SW 1271 (cell line): Measurements from ENCODE around the gene AKNA.
A peak's percentile ranks its signal among the peaks of the same experiment; 100 is the strongest.

ENCODE experiments used
- DNase-seq, 2 experiments: peaks; one replicate each; lab custom pipeline; 2025; lab: John Stamatoyannopoulos, UW

AKNA gene

DNA sequence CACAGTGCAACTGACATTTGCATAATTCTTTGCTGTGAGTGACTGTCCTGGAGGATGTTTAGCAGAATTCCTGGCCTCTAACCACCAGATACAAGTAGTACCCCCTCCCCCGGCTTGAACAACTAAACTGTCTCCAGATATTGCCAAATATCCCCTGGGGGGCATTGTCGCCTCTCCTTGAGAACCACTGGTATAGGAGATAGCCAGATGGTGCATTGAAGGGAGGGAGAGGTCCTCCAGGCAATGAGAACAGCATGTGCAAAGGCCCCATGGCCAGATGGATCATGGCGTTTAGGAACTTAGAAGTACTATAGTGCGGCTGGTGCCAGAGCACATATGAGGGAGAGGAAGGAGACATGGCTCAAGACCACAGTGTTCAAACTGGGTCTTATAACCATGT lies 83.8 kb downstream of the AKNA start:
- DNase-seq, result no peak

DNA sequence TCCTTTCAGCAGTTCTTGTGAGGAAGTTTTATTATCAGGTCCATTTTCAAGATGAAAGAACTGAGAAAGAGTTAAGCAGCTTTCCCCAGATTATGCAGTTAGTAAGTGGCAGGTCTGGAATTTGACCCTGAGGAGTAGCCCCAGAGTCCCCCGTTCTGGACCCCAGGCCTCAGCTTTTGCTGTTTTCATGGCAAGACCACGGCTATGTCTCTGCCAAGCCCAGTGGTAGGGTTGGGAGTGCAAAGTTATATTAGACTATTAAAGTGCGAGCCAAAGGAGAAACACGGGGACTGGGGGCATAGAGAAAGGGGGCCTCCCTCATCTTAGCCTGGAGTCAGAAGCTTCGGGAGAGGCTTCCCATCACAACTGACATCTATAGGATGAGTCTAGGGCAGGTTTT lies 84.2 kb downstream of the AKNA start:
- DNase-seq, result no peak

DNA sequence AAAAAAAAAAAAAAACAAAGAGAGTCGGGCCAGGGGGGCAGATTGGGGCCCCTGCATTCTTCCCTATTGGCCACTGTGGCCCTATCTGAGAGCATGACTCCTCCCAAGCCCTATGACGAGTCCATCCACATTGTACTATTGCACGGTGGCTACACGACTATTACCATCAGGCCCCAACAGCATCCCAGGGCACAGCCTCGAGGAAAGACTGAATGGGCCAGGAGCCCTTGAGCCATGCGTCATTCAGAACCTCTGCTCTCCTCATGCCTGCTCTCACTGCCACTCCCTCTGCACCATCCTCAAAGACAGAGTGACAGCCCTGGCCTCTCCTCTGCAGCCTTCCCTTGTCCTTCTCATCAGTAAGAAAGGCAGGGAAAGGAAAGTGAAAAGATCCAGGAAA lies 85.1 kb downstream of the AKNA start:
- no peak for DNase-seq

DNA sequence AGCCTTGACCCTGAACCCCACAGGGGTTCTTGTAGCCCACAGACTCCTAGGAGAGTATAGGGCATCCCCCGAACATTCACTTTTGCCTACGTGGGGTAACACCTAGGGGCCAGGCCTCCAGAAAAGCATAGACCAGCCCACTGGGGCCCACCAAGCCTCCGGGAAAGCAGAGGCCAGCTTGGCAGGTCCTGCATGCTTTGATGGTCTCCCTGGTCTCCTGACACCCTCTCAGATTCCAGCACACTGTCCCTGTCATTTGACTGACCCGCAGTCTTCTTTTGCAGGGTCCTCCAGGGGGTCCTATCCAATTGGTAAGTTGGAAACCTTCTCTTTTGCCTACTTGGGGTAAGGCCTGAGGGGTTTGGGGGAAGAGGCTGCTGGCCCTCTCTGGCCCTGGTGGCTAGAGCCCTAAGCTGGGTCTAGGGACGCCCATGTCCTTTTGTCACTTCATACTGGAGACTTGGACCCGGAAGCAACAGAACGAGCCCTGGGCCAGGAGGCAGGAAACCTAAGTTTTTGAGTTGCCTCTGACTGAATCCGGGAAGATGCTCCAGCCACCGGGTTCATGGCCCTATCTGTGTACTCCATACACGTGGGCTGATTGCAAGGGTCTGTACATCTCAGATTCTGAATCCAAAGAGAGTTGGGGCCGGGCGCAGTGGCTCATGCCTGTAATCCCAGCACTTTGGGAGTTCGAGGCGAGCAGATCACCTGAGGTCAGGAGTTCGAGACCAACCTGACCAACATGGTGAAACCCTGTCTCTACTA lies 85.8 kb downstream of the AKNA start:
- DNase-seq, result no peak

DNA sequence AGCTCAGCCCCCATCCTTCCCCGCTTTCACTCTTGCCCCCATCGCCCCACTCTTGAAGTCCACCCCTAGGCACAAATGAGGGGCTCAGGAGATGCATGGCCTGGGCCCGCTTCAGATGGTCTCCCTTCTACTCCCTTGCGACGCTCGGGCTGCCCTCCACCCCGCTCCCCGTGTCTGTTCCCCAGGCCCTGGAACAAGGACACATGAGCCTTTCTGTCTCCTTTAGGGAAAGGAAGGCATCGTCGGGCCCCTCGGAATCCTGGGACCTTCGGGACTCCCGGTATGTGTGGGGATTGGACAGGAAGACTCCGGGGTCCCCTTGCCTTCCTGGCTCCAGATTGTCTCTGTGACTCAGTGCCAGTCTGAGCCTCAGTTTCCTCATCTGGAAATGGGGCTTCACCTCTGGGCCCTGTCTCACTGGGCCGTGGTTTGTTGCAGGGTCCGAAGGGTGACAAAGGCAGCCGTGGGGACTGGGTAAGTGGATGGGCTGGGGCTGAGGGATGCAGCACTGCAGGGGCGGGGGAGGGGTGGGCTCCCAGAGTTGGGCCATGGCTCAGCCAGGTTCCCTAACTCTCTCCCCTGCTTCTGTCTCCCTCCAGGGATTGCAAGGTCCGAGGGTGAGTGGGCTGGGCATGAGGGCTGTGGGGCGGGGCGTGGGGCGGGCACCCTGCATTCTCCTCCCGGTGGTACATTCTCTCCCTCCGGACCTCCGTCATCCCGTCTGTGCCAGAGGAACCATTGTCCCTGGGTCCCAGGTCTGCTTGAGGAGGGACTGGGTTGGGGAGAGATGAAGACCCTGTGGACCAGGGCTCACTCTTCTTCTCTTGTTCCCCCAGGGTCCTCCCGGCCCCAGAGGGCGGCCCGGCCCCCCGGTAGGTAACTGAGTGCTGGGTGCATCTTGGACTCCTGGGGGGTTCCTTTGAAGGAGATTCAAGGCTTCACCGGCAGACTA lies 86.7 kb downstream of the AKNA start:
- no peak for DNase-seq

- no peak for DNase-seq
Measured at GRCh38 chr9:114300153-114300845, 87.5 kb downstream of the AKNA start.

GRCh38 chr9:114299286-114300152 lies 88.3 kb downstream of the AKNA start:
- DNase-seq, result no peak

- no peak for DNase-seq
Measured at GRCh38 chr9:114296338-114296737, 91.4 kb downstream of the AKNA start.

- no peak for DNase-seq
Measured at GRCh38 chr9:114294664-114295063, 93.1 kb downstream of the AKNA start.

GRCh38 chr9:114291886-114292590 lies 95.7 kb downstream of the AKNA start:
- no peak for DNase-seq

DNA sequence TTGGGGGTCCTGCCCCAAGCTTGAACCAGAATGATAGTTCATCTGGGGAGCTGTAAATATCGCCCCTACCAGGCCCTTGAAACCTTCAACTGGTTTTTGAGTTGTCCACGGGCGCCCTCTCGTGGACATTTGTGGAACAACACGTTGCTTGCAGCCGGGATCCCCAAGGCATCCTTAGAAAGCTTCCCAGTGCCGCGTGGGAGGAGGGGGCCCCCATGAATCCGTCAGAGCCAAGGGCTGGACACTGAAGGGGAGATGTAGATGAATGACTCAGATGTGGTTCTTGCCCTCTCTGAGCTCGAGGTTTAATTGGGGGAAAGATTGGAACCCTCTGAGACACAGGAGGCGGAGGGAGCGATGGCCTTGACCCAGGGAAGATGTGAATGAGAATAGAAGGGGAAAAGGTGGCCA lies 96.7 kb downstream of the AKNA start:
- DNase-seq, result peak in 1 of 2 experiments; percentile 35

- DNase-seq, result no peak
Measured at GRCh38 chr9:114290561-114290986, 97.2 kb downstream of the AKNA start.

DNA sequence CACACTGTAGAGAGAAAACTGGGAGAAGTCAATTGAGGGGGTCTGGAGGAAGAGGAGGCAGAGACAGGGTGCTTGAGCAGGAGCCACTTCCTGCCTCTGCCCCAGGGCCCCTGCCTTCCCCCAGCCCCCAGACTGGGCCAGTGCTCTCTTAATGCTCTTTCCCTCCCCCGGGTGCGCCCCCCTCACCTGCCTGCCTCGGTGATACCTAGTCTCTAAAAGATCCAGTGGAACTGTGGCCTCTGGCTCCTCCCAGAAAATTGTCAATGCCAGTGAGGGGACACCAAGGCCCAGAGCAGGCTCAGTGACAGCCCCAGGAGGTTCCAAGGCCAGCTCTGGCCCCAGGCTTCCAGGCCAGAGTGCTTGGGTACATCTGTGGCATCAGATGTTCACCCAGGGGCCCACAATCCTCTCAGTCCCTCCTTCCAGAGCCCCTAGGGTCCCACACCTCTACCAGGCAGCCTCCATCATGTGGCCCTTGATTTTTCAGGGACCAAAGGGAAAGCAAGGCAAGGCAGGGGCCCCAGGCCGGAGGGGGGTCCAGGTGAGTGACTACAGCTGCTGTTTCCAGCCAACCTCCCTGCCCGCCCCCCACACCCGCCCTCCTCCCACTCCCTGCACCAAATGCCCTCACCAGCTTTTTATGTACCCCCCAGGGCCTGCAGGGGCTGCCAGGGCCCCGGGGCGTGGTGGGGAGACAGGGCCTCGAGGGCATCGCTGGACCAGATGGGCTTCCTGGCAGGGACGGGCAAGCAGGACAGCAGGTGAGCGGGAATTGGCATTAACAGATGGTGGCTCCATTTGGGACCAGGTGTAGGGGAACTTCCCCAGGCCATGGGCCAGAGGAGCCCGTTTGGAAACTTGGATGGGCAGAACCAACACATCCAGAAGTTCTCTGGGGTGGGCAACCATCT lies 98.0 kb downstream of the AKNA start:
- DNase-seq, result no peak

DNA sequence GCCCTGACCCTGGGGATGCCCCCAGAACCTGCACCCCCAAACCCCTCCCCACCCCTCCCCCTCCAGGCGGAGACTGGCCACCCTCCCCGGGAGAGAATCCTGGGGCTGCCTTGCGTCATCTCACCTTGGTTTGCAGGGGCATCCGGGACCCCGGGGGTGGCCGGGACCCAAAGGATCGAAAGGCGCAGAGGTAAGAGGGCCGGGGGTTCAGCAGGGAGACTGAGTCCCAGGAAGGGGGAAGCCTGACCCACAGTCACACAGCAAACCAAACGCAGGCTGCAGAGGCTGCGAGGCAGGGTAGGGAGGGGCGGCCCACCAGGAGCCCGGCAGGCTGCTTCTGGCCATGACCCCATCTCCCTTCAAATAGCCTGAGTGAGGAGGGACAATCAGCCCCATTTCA lies 98.7 kb downstream of the AKNA start:
- no peak for DNase-seq

DNA sequence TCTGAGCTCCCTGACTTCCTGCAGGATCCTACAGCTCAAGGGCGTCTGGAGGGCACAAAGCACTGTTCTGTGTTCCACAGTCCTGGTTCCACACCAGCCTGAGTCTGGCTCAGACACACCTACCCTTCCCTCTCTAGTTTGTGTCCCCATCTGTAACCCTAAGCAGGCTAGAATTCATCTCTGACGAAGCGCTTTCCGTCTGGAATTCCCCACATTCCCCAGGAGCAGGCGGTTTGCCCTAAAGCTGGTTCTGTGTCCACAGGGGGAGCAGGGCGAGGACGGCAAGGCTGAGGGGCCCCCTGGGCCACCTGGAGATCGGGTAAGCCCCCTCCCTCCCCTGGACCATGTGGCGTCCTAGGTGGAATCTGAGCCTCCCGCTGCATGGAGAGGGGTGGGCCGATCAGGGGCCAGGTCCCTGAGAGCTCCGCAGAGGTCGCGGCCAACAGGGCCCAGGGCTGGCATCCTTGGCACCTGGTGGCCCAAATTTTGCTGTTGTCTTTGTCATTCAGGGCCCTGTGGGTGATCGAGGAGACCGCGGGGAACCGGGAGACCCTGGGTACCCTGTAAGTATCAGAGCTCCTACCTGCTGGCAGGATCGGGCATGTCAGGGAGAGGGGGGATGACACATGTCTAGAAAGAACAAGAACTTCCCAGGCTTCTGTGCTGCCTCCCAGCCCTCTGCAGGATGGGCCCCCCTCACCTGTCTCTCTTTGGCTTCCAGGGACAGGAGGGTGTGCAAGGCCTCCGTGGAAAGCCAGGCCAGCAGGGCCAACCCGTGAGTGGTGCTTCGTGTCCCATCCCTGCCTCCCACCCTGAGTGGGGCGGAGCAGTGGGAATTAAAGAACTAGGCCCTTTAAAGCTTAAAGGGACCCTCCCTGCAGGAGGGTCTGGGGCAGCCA lies 99.3 kb downstream of the AKNA start:
- DNase-seq, result peak in 1 of 2 experiments; percentile 25

GRCh38 chr9:114287763-114288192 lies 100.0 kb downstream of the AKNA start:
- DNase-seq, result no peak

- no peak for DNase-seq
Measured at GRCh38 chr9:114287001-114287762, 100.6 kb downstream of the AKNA start.

DNA sequence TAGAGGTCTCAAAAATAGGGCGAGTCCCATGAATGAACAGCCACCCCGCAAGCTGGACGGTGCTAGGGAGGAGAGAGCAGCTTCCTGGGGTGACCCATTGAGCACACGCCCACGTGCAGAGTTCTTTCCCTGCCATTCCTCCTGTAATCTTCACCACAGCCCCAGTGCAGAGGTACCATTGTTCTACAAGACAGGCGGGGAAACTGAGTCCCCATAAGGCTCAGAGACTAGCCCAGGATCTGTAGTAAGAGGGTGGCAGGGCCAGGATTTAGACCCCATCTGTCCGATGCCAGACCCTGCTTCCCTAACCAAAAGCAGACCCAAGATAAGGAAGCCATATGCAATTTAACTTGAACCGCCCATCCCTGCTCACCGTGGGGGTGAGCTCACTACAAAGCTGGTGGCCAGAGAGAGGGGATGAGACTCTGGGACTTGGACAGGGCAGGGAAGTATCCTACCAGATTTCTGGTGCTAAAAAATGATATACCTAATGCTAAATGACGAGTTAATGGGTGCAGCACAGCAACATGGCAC lies 101.6 kb downstream of the AKNA start:
- DNase-seq, result no peak
